ENCODE data around the gene SGO2. TPM values are rescaled to one million over a fixed set of nuclear protein-coding genes. Genes with fewer than 3 reads are reported as not detected.

SGO2 gene
- total RNA-seq, 1 donor from 2014 or later, result 0.96 TPM

DNA sequence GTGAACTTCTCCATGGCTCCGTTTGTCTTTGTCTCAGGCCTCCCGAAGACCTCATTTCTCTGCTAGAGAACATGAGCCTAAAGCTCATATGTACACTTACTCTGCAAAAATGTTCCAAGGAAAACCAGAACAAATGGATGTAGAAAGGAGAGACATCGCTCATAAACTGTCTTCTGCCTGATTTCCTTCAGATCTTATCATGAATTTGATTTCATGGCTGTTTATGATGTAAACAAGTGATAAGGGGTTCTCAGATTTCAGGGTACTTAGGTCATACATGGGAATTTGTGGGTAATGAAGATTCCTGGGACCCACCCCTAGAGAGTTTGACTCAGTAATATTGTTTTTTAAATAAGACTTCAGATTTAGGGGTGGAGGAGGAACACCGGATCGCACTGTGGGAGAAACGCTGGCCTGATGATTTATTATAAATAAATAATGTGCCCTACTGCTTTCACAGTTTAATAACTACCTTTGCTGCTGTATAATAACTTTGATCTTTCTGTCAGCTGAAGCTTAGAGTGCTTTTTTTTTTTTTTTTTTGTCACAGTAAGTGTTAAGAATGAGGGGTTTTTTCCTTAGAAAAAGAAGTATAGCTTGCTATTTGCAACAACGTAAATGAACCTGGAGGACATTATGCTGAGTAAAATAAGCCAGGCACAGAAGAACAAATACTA, 74.7 kb downstream of the SGO2 start:
- no peak for DNase-seq (ENCODE audit: low spot score in 2 of 2)
- H3K4me1 ChIP-seq, result no peaks in the 10 kb centered on the region
- TF ChIP-seq, protein P1, sequence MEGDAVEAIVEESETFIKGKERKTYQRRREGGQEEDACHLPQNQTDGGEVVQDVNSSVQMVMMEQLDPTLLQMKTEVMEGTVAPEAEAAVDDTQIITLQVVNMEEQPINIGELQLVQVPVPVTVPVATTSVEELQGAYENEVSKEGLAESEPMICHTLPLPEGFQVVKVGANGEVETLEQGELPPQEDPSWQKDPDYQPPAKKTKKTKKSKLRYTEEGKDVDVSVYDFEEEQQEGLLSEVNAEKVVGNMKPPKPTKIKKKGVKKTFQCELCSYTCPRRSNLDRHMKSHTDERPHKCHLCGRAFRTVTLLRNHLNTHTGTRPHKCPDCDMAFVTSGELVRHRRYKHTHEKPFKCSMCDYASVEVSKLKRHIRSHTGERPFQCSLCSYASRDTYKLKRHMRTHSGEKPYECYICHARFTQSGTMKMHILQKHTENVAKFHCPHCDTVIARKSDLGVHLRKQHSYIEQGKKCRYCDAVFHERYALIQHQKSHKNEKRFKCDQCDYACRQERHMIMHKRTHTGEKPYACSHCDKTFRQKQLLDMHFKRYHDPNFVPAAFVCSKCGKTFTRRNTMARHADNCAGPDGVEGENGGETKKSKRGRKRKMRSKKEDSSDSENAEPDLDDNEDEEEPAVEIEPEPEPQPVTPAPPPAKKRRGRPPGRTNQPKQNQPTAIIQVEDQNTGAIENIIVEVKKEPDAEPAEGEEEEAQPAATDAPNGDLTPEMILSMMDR (IDR thresholded peaks at IDR 0.05), result no peak
- no peaks in the 10 kb centered on the region for H3K27me3 ChIP-seq
- intact Hi-C loops (cut with DNase I), result no loop called here
- H3K36me3 ChIP-seq, result peaks cover 0 to 6% of the 10 kb centered on the region in 2 donors
- no peak overlapping the region for H3K27ac ChIP-seq
- no peaks in the 10 kb centered on the region for H3K9me3 ChIP-seq
- no peak overlapping the region for H3K4me3 ChIP-seq

DNA sequence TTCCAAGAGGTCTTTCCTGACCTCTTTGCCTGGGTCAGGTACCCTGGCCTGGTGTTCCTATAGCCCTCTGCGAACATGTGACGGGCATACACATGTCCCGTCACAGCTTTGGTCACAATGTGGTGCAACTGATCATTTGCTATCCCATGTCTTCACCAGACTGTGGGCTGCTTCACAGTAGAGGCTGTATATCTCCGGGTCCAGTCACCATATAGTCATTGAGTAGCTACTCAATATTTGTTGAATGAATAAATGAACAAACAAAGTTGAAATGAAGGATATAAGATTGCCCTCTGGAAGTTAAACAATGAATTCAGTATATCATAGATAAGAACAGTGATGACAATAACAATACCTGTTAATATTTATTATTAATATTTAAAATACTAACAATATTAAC, 76.6 kb downstream of the SGO2 start:
- Histone ChIP-seq H3K27ac (no peak overlapping the region), H3K27me3 (no peaks in the 10 kb centered on the region), H3K36me3 (peaks cover 0 to 9% of the 10 kb centered on the region in 2 donors), H3K9me3 (no peaks in the 10 kb centered on the region), H3K4me1 (no peaks in the 10 kb centered on the region), H3K4me3 (no peak overlapping the region)
- DNase-seq (ENCODE audit: low spot score in 2 of 2), result no peak
- TF ChIP-seq, protein P1 (IDR thresholded peaks at IDR 0.05), result no peak
- intact Hi-C loops (cut with DNase I), result no loop called here

DNA sequence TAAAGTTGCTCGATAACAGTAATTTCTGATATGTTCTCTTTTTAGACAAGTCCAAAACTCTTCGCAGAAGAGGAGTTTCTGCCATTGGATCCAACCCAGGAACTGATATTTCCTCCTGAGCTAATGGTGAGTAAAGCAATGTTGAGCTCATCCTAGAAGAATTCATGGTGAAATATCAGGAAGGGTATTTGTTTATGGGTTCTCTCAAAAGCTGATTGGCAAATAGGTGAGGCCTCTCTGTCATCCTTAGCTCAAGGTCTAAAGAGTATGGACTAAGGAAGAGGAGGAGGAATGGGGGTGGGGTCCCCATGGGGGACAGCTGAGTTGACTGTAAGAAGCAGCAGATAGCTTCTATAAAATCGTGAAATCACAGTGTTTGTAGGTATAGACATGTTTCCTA, 78.0 kb downstream of the SGO2 start:
- Histone ChIP-seq H3K27me3 (no peaks in the 10 kb centered on the region), H3K4me1 (no peaks in the 10 kb centered on the region), H3K9me3 (no peaks in the 10 kb centered on the region), H3K4me3 (no peak overlapping the region), H3K36me3 (peaks cover 0 to 9% of the 10 kb centered on the region in 2 donors), H3K27ac (no peak overlapping the region)
- no peak for DNase-seq (ENCODE audit: low spot score in 2 of 2)
- TF ChIP-seq, protein P1 (IDR thresholded peaks at IDR 0.05), result no peak
- intact Hi-C loops (cut with DNase I), result no loop called here

DNA sequence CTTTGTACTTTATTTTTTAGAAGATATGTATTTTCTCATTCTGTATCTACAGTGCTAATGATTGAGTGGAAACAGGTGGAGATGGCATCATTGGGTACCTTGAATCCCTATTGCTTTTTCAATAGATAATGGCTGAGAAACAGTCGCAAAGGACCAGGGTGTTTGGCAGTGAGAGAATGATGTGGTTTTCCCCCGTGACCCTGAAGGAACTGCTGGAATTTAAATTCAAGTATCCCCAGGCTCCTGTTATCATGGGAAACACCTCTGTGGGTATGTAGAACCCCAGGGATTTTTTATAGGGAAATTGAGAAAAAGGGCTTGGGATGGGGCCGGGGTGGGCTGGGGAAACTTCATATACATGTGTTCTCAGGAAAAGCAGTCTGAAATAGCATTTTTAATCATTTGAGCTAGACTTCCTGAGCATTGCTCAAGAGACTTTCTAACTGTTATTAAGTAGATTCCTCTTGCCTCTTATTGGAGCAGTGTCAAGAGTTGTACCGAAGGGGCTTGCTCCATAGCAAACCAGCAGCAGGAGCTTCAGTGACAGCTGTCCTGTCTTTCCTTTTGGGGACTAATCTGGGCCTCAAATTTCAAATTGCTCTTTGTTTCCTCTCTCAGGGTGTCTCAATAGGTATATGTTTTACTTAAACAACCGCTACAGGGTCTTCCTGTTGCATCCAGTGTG, 78.7 kb downstream of the SGO2 start:
- no peak for DNase-seq (ENCODE audit: low spot score in 2 of 2)
- Histone ChIP-seq H3K4me3 (no peak overlapping the region), H3K4me1 (no peaks in the 10 kb centered on the region), H3K27me3 (no peaks in the 10 kb centered on the region), H3K36me3 (peaks cover 0 to 9% of the 10 kb centered on the region in 2 donors), H3K9me3 (no peaks in the 10 kb centered on the region), H3K27ac (no peak overlapping the region)
- intact Hi-C loops (cut with DNase I), result no loop called here
- TF ChIP-seq, protein P1 (IDR thresholded peaks at IDR 0.05), result no peak

DNA sequence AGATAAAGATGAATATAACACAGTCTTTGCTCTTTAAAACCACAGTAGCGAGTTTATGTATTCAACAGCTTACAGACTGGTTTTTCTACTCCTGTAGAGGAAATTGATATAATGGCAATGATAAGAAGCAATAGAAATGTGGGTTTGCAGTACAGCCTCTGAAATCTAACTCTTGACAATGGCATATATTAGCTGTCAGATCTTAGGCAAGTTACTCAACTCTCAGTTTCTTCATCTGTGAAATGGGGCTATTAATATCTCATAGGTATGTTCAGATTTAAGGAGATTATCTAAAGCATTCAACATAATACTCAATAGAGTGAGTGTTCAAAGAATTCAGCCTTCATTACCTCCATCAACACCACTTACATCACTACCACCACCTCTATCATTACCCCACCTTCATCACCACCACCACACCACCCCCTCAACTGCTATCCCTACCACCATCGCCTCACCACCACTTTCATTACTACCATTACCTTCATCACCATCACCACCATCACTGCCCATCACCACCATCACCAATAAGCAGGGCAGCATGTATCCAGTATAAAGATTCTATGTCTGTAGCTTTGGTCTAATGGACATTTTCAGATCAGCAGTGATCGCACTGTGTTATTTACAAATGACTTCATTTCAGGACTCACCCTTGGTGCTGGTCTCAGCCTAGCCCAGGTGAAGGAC, 82.5 kb downstream of the SGO2 start:
- intact Hi-C loops (cut with DNase I), result no loop called here
- no peaks in the 10 kb centered on the region for H3K9me3 ChIP-seq
- no peak overlapping the region for H3K4me3 ChIP-seq
- TF ChIP-seq, protein P1 (IDR thresholded peaks at IDR 0.05), result no peak
- no peak overlapping the region for H3K27ac ChIP-seq
- no peaks in the 10 kb centered on the region for H3K27me3 ChIP-seq
- H3K4me1 ChIP-seq, result no peaks in the 10 kb centered on the region
- H3K36me3 ChIP-seq, result peaks cover 0 to 9% of the 10 kb centered on the region in 2 donors
- no peak for DNase-seq (ENCODE audit: low spot score in 2 of 2)
